Tibial nerve (tissue), 4 donors: ENCODE measurements around the gene APOE. TPM values are rescaled to one million over a fixed set of nuclear protein-coding genes. Genes with fewer than 3 reads are reported as not detected.

Experiments
- DNase-seq, 2 donors: peaks; one replicate each; pipeline ENCODE4 v3.0.0-alpha.2; 2019; ENCODE audit warnings: low spot score in 2 of 2
- H3K27ac ChIP-seq, 4 donors: fragments of 200-600 bp; sonication (generic) in 3 of 4; one replicate each; pipeline ENCODE4 v1.5.1; 2017 to 2019; ENCODE audit warnings: mild to moderate bottlenecking in 1 of 4
- H3K27me3 ChIP-seq, 2 donors: fragments of 200-600 bp; sonication (generic) in 1 of 2; one replicate each; pipeline versions ENCODE4 v1.5.1 to v1.6.0; 2017 to 2019
- H3K36me3 ChIP-seq, 3 donors: fragments of 200-600 bp; sonication (generic); one replicate each; pipeline ENCODE4 v1.5.1; 2018 to 2019
- H3K4me1 ChIP-seq, 4 donors: fragments of 200-600 bp; sonication (generic) in 3 of 4; one replicate each; pipeline ENCODE4 v1.5.1; 2017 to 2019
- H3K4me3 ChIP-seq, 4 donors: fragments of 200-600 bp; sonication (generic) in 3 of 4; one replicate each; pipeline ENCODE4 v1.5.1; 2017 to 2019; ENCODE audit warnings: mild to moderate bottlenecking in 1 of 4, moderate library complexity in 1 of 4
- H3K9me3 ChIP-seq, 4 donors: fragments of 200-600 bp; sonication (generic) in 3 of 4; one replicate each; pipeline ENCODE4 v1.5.1; 2017 to 2019
- CTCF ChIP-seq, 5 experiments: fragments of 200-600 bp in 3 of 5; fragments of 450-650 bp in 2 of 5; sonication (generic) in 3 of 5; IDR thresholded peaks; one replicate each; pipeline ENCODE4 v1.5.1; 2016 to 2019; ENCODE audit warnings: antibody characterized with exemption in 5 of 5, mild to moderate bottlenecking in 3 of 5, moderate library complexity in 2 of 5
- EP300 ChIP-seq, 2 donors: sonication (generic); formaldehyde crosslinking; IDR thresholded peaks; one replicate each; pipeline ENCODE4 v1.6.1; 2017; ENCODE audit warnings: antibody characterized with exemption in 2 of 2, mild to moderate bottlenecking in 1 of 2
- POLR2A ChIP-seq, 2 donors: fragments of 450-650 bp; IDR thresholded peaks; one replicate each; pipeline ENCODE4 v1.6.1; 2017; ENCODE audit warnings: antibody characterized with exemption in 2 of 2, mild to moderate bottlenecking in 2 of 2, moderate library complexity in 2 of 2
- WGBS, 2 donors: methylation state at CpG; one replicate each; pipeline ENCODE4 v1.1.5; 2018; 5-methylcytosine and 5-hydroxymethylcytosine counted together
- total RNA-seq, 4 donors: library from RNA; depleted of rRNA; stranded (reverse); fragments of >200 nt; gene quantifications; one replicate each; pipeline ENCODE4 v1.1.0, GENCODE V29; 2016

Gene APOE
- total RNA-seq, 4 donors from 2014 or later = 126 to 316 (median 163) TPM

DNA sequence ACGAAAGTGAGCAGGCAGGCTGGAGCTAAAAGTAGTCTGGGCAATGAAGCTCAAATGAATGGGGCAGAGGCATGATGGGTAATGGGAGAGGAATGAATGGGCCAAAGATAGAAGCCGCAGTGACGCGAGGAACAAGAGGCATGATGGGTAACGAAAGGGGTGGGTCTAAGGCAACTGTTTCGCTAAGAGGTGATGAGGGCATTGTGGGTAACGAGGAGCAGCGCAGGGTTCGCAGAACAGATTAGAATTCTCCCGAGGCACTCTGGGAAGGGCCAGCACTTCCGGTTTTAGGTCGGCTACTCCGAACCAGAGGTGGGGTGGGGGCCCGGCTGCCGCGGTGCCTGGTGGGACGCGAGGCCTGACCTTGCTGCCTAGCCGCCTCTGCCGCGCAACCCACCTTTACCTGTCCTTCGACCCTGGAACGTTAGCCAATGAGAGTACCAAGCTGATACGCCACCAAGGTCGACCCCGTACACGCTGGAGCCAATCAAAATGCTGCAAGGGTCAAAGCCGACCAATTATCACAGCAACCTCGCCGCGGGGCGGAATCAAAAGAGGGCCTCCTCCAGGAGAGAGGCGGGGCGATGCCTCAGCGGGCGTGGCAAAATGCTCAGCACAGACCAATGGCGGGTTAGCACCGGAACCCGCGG, 15.1 kb upstream of the APOE start:
- peaks cover 0 to 28% (median 19%) of the 10 kb centered on the region in 4 donors for H3K4me1 ChIP-seq
- H3K9me3 ChIP-seq = no peaks in the 10 kb centered on the region
- H3K27me3 ChIP-seq = no peaks in the 10 kb centered on the region
- H3K4me3 ChIP-seq = peak overlapping the region; percentile 36 to 96 (median 42)
- DNase-seq = peak in 1 of 2 donors; percentile 100
- 0% methylated on average over 32 to 40 of the region's 40 CpGs for WGBS, 2 donors
- TF ChIP-seq EP300 (IDR thresholded peaks at IDR 0.05) = peak; percentile 92 to 93
- TF ChIP-seq CTCF (IDR thresholded peaks at IDR 0.05) = peak in 1 of 5 experiments; percentile 60
- peak in 1 of 2 donors; percentile 59 for TF ChIP-seq POLR2A (IDR thresholded peaks at IDR 0.05)
- H3K27ac ChIP-seq = peak overlapping the region; percentile 83 to 98 (median 90)
- peaks cover 0 to 66% (median 12%) of the 10 kb centered on the region in 3 donors for H3K36me3 ChIP-seq

DNA sequence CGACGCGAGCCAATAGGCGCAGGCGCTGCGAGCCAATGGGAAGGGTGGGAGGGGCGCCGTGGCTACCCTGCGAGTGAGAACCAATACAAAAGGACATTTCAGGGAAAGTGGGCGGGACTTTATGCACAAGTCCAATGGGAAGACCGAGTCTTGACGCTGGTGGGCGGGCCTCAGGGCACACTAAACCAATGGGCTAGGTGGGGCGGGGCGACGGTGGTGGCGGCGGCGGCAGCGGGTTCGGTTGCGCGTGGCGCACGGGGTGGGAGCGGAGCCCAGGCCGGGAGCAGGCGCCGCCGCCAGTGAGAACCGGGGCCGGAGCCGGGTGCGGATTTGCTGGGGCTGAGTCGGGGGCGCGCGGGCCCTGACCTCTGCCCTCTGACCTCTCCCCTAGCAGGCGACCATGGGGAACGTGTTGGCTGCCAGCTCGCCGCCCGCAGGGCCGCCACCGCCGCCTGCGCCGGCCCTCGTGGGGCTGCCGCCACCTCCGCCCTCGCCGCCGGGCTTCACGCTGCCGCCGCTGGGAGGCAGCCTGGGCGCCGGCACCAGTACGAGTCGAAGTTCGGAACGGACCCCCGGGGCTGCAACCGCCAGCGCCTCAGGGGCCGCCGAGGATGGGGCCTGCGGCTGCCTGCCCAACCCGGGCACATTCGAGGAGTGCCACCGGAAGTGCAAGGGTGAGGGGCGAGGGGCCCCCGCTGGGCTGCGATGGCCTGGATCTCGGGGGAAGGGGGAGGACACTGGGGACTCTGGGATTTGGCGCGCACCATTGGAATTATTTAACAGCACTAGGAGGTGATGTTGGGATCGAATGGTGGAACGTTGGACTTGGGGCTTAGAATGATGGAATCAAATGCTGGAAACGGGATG, 14.3 kb upstream of the APOE start, which contains the start of gene TOMM40:
Gene TOMM40 (plus strand): TSS at position 239 of the 867 bp plus-strand sequence. CDS start 162 bp downstream, at position 401.
- Histone ChIP-seq H3K36me3 (peaks cover 0 to 66% (median 14%) of the 10 kb centered on the region in 3 donors), H3K27ac (peak within 1 kb of the TSS; percentile 83 to 98 (median 90)), H3K4me3 (peak within 1 kb of the TSS; percentile 66 to 96 (median 82)), H3K4me1 (peaks cover 0 to 28% (median 19%) of the 10 kb centered on the region in 4 donors), H3K9me3 (no peaks in the 10 kb centered on the region), H3K27me3 (no peaks in the 10 kb centered on the region)
- peak in 1 of 2 donors; percentile 100 for DNase-seq
- WGBS, 2 donors = 0 to 1% methylated on average over 31 to 49 of the region's 81 CpGs
- peak in 1 of 5 experiments; percentile 48 for TF ChIP-seq CTCF (IDR thresholded peaks at IDR 0.05)
- TF ChIP-seq POLR2A (IDR thresholded peaks at IDR 0.05) = peak in 1 of 2 donors; percentile 25
- TF ChIP-seq EP300 (IDR thresholded peaks at IDR 0.05) = no peak

GRCh38 chr19:44892932-44893331, 12.7 kb upstream of the APOE start:
- Histone ChIP-seq H3K4me1 (peaks cover 0 to 28% (median 19%) of the 10 kb centered on the region in 4 donors), H3K9me3 (no peaks in the 10 kb centered on the region), H3K36me3 (peaks cover 0 to 66% (median 14%) of the 10 kb centered on the region in 3 donors), H3K4me3 (no peak overlapping the region), H3K27me3 (no peaks in the 10 kb centered on the region), H3K27ac (no peak overlapping the region)
- 80 to 81% methylated on average over 7 of the region's 7 CpGs for WGBS, 2 donors
- no peak for DNase-seq
- no peak for TF ChIP-seq POLR2A (IDR thresholded peaks at IDR 0.05)
- no peak for TF ChIP-seq CTCF (IDR thresholded peaks at IDR 0.05)
- TF ChIP-seq EP300 (IDR thresholded peaks at IDR 0.05) = no peak

DNA sequence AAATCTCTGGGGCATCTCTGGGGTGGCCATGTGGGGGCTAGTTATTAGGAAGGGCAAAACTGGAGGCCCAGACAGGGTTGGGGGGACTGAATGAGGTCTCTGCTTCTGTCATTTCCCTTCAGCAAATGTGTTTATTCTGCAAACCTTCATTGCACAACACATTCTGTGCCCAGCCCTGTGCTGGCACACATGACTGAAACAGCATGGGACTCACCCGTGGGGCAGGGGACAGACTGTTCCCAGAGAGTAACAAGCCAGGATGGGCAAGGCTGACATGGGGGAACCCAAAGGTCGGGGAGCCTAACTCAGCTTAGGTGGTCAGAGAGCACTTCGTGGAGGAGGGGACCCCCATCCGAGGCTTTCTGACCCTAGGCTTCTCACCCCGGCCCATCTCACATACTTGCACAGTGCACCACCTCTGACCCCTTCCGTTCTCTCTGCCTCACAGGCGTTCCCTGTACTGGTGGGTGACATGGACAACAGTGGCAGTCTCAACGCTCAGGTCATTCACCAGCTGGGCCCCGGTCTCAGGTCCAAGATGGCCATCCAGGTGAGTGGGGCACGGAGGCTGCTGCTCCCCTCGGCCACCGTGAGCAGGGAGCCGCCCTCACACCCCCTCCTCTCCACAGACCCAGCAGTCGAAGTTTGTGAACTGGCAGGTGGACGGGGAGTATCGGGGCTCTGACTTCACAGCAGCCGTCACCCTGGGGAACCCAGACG, 12.1 kb upstream of the APOE start:
- Histone ChIP-seq H3K27me3 (no peaks in the 10 kb centered on the region), H3K9me3 (no peaks in the 10 kb centered on the region), H3K4me3 (no peak overlapping the region), H3K36me3 (peaks cover 0 to 66% (median 14%) of the 10 kb centered on the region in 3 donors), H3K4me1 (peaks cover 0 to 28% (median 19%) of the 10 kb centered on the region in 4 donors), H3K27ac (no peak overlapping the region)
- no peak for TF ChIP-seq EP300 (IDR thresholded peaks at IDR 0.05)
- TF ChIP-seq CTCF (IDR thresholded peaks at IDR 0.05) = no peak
- no peak for TF ChIP-seq POLR2A (IDR thresholded peaks at IDR 0.05)
- no peak for DNase-seq
- 85 to 91% methylated on average over 15 to 17 of the region's 18 CpGs for WGBS, 2 donors
